IPS DF 6.9 (cell line): ENCODE measurements around the gene BLTP2.

Source experiments
- DNase-seq: peaks from one replicate; pipeline ENCODE4 v3.0.0-alpha.2; 2013; ENCODE audit warnings: low read depth, low spot score
- H3K27ac ChIP-seq: one replicate; pipeline ENCODE4 v1.5.1; 2013; ENCODE audit warnings: low read length, control low read depth
- H3K27me3 ChIP-seq: 2 replicates; pipeline ENCODE4 v1.6.1; 2013; ENCODE audit warnings: mild to moderate bottlenecking, low read length; ENCODE audit not compliant: control insufficient read depth, insufficient read depth
- H3K36me3 ChIP-seq: 2 replicates; pipeline ENCODE4 v1.6.1; 2013; ENCODE audit warnings: low read length; ENCODE audit not compliant: control insufficient read depth, insufficient read depth
- H3K4me1 ChIP-seq: 2 replicates; pipeline ENCODE4 v1.6.1; 2013; ENCODE audit warnings: low read length; ENCODE audit not compliant: control insufficient read depth, insufficient read depth
- H3K4me3 ChIP-seq: 2 replicates; pipeline ENCODE4 v1.5.1; 2013; ENCODE audit warnings: mild to moderate bottlenecking, low read length
- H3K9me3 ChIP-seq: 2 replicates; pipeline ENCODE4 v1.6.1; 2013; ENCODE audit warnings: low read length, inconsistent platforms; ENCODE audit not compliant: control insufficient read depth, insufficient read depth
- WGBS: extraction: QIAGEN DNeasy Blood & Tissue Kit; methylation state at CpG from one replicate; pipeline ENCODE4 v1.1.7; 2013; ENCODE audit warnings: mixed read lengths, missing lambda C conversion rate; ENCODE audit not compliant: insufficient read length, insufficient coverage; 5-methylcytosine and 5-hydroxymethylcytosine counted together

The BLTP2 gene

DNA sequence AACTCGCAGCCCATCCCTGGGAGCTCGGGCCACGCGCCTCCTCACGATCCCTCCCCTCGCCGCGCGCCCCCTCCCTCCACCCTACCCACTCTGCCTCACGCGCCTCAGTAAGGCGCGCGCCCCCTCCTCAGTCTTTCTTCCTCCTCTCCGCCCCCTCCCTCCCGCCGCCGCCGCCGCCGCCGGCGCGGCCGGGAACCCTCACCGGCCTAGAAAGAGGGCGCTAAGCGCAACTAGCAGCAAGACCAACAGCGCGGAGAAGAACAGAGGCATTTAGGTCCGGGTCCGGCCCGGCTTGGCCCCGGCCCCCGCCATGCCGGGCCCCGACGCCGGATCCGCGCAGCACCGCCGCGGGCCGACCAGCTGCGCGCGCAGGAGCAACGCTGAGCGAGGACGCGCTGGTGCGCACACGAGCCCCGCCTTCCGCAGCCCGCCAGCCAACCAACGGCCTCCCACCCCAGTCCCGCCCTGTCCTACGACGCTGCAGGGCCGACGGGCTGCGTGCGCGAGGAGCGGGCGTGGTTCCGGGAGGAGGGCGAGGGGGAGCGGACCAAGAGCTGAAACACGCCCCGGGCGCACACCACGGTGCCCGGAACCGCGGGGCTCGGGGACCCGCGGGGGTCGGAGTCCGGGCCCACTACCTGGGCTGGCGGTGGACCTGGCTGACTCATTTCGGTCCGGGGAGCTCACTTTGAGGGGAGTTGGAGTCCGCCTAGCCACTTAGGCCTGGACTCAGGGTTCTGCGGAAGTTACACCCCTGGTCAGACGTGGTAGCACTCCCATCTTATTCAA lies at the start of gene BLTP2:
TSS of gene BLTP2 (minus strand) at position 372 of the 789 bp plus-strand sequence. CDS start at position 270, 102 bp downstream.
- DNase-seq: peak; percentile 90
- H3K4me3 ChIP-seq: peak within 1 kb of the TSS; percentile 79
- peaks cover 1% of the 10 kb centered on the region; the same call in 1 of the 2 replicates for H3K4me1 ChIP-seq
- no CpG with 5 or more reads among the region's 89 CpGs for WGBS
- H3K9me3 ChIP-seq: no peaks in the 10 kb centered on the region
- no peaks in the 10 kb centered on the region for H3K27me3 ChIP-seq
- H3K36me3 ChIP-seq: peaks cover 16% of the 10 kb centered on the region
- H3K27ac ChIP-seq: no peak within 1 kb of the TSS

DNA sequence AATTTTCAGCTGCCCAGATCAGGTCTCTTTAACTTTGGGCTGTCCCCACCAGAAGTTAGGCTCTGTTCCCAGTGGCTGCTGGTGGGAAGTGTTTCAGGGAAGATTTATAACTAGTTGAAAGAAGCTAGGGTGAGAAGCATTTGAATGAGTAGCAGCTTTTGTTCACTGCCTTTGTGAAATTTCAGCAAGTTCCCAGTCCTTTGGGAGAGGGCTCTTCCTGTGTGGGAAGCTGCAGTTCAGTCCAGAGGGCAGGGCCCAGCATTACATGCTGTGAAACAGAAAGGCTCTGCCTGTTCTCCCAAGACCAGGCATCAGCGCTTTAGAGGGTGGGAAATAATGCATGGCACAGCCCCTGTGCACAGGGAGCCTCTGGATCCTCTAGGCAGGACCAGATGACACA lies 48.9 kb upstream of the BLTP2 start:
- Histone ChIP-seq H3K36me3 (peaks cover 46% of the 10 kb centered on the region), H3K4me3 (no peak overlapping the region), H3K4me1 (no peaks in the 10 kb centered on the region), H3K27me3 (no peaks in the 10 kb centered on the region), H3K9me3 (no peaks in the 10 kb centered on the region), H3K27ac (no peak overlapping the region)
- no CpG with 5 or more reads among the region's 1 CpG for WGBS
- DNase-seq: no peak

DNA sequence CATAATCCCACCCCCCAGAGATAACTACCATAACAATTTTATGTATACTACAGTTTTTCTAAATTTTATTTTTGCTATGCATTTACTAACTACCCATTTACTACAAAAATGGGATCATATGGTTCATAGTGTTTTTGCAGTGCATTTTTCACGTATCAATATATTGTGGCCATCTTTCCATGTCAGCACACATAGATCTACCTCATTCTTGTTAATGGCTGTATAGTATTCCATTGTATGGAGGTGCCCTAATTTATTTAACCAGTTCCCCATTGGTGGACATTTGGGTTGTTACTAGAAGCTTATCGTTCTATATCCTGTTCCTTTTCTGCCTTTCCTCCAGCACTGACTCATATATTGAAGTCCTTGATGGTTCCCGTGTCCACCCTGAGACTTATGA lies 44.1 kb upstream of the BLTP2 start:
- no peak overlapping the region for H3K4me3 ChIP-seq
- peaks cover 41% of the 10 kb centered on the region for H3K36me3 ChIP-seq
- no peaks in the 10 kb centered on the region for H3K9me3 ChIP-seq
- WGBS: no CpG with 5 or more reads among the region's 3 CpGs
- H3K27ac ChIP-seq: no peak overlapping the region
- no peak for DNase-seq
- no peaks in the 10 kb centered on the region for H3K27me3 ChIP-seq
- H3K4me1 ChIP-seq: no peaks in the 10 kb centered on the region

DNA sequence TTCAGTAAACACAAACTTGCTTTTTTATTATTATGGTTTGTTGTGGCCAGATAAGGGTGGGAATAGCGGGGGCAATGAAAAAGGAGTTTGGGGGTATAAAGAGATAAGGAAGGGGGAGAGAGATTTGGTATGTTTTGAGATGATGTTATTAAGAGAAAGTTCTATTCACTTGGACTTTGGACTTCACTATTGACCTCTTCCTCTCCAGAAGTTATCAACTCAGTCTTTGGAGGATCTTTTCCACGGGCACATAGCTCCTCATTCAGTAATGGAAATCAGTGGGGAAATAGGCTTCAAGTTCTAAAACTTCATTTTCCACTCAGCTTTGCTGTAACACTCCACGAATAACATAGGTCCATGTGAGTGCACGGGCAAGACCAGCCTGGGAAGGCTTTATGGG lies 43.5 kb upstream of the BLTP2 start:
- no peak overlapping the region for H3K27ac ChIP-seq
- whole genome bisulfite sequencing: 100% methylated on average over 1 of the region's 4 CpGs

DNA sequence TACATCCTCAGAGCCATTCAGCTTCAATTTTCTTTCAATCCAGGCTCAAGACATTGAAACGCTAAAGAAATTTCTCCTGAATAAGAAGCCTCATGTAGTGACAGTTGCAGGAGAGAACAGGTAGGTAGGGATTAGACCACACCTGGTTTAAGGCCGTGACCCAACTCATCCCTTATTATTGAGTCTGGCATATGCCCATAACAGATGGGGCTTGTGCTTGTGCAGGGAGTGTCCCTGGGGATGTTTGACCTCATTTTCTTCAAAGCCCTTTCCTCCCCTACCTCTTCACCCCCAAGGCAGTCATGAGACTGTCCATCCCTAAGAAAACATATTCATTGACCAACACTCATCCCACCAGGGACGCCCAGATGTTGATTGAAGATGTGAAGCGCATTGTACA lies 41.3 kb upstream of the BLTP2 start:
- Histone ChIP-seq H3K9me3 (no peaks in the 10 kb centered on the region), H3K27me3 (no peaks in the 10 kb centered on the region), H3K36me3 (peaks cover 60% of the 10 kb centered on the region), H3K4me1 (no peaks in the 10 kb centered on the region), H3K4me3 (no peak overlapping the region), H3K27ac (no peak overlapping the region)
- DNase-seq: no peak
- no CpG with 5 or more reads among the region's 4 CpGs for WGBS

More for the DNA sequence above, 43.5 kb upstream of the BLTP2 start:
- Histone ChIP-seq H3K27me3 (no peaks in the 10 kb centered on the region), H3K36me3 (peaks cover 38% of the 10 kb centered on the region), H3K4me3 (no peak overlapping the region), H3K9me3 (no peaks in the 10 kb centered on the region), H3K4me1 (no peaks in the 10 kb centered on the region)
- no peak for DNase-seq

DNA sequence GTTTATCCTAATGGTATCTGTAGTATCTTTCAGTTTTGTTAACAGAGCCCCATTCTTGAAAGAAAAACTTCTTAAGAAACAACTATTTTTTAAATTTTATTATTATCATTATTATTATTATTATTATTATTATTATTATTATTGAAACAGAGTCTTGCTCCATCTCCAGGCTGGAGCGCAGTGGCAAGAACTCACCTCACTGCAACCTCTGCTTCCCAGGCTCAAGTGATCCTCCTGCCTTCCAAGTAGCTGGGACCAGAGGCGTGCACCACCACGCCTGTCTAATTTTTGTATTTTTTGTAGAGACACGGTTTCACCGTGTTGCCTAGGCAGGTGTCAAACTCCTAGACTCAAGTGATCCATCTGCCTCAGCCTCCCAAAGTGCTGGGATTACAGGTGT lies 40.4 kb upstream of the BLTP2 start:
- H3K36me3 ChIP-seq: peaks cover 57% of the 10 kb centered on the region
- H3K27me3 ChIP-seq: no peaks in the 10 kb centered on the region
- H3K9me3 ChIP-seq: no peaks in the 10 kb centered on the region
- no CpG with 5 or more reads among the region's 5 CpGs for WGBS
- no peak overlapping the region for H3K4me3 ChIP-seq
- no peak for DNase-seq
- no peak overlapping the region for H3K27ac ChIP-seq
- no peaks in the 10 kb centered on the region for H3K4me1 ChIP-seq

DNA sequence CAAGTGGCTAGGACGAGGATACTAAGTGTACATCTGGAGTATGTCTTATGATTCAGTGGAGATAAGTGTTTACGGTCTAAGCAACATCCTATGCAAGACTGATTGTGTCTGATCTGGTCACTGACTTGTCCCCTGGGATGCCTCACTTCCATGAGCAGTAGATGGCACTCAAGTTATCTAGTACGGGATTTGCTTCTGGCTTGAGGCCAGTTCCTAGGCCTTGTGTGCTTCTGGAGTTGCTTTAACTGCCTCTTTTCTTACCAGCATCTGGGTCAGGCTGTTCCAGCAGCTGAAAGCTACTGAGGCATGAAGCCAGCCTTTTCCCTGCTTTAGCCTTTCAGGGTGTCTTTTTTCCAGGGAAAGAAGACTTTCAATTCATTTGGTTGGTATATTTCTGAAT lies 40.0 kb upstream of the BLTP2 start:
- H3K9me3 ChIP-seq: no peaks in the 10 kb centered on the region
- H3K27ac ChIP-seq: no peak overlapping the region
- no CpG with 5 or more reads among the region's 3 CpGs for WGBS
- H3K4me3 ChIP-seq: no peak overlapping the region
- H3K36me3 ChIP-seq: peaks cover 57% of the 10 kb centered on the region
- H3K27me3 ChIP-seq: no peaks in the 10 kb centered on the region
- no peaks in the 10 kb centered on the region for H3K4me1 ChIP-seq
- no peak for DNase-seq

DNA sequence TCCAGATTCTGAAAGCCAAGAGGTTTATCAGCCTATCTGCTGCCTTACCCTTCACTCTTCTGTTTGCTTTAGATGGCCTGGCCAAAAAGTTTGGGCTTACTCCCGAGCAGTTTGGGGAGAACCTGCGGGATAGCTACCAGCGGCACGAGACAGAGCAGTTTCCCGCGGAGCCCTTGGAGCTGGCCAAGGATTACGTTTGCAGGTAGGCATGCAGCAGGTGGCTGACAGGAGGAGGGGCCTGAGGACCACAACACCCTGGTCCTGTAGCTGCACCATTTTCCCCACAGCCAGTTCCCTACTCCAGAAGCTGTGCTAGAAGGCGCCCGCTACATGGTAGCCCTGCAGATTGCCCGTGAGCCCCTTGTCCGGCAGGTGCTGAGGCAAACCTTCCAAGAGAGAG lies 37.7 kb upstream of the BLTP2 start:
- Histone ChIP-seq H3K4me3 (no peak overlapping the region), H3K4me1 (no peaks in the 10 kb centered on the region), H3K36me3 (peaks cover 63% of the 10 kb centered on the region), H3K27ac (no peak overlapping the region), H3K27me3 (no peaks in the 10 kb centered on the region), H3K9me3 (no peaks in the 10 kb centered on the region)
- WGBS: no CpG with 5 or more reads among the region's 11 CpGs
- DNase-seq: no peak

DNA sequence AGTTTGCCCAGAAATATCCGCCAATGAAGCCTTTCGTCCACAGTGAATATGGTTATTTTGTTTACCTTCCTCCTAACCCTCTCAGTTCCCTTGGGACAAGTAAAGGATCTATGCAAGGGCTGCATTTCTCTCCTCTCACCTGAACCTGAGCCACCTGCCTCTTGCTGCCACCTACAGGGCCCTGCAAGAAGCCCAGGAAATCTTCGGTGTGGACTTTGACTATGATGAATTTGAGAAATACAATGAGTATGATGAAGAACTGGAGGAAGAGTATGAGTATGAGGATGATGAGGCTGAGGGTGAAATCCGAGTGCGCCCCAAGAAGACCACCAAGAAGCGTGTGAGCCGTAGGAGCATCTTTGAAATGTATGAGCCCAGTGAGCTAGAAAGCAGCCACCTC lies 31.0 kb upstream of the BLTP2 start:
- Histone ChIP-seq H3K27ac (no peak overlapping the region), H3K9me3 (no peaks in the 10 kb centered on the region), H3K27me3 (no peaks in the 10 kb centered on the region), H3K36me3 (peaks cover 50% of the 10 kb centered on the region), H3K4me3 (no peak overlapping the region), H3K4me1 (no peaks in the 10 kb centered on the region)
- DNase-seq: no peak
- WGBS: no CpG with 5 or more reads among the region's 7 CpGs

DNA sequence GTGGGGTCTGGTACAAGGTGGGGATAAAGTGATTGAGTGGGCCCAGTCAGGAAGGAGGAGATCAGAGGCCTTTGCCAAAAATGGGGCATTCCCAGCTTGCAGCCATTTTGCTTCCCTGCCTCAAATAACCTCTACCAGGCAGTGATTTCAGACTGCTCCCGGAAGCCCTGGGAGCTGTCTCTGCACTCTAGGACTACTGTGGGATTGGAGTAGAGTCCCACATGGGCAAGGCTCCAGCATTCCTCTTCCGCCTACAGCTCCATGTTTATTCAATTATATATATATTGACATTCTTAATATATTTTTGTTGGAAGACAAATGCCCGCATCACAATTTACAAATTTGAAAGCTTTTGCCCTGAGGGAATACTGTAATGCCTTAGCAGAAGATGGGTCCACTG lies 30.5 kb upstream of the BLTP2 start:
- WGBS: no CpG with 5 or more reads among the region's 3 CpGs
- no peak overlapping the region for H3K27ac ChIP-seq
- H3K4me3 ChIP-seq: no peak overlapping the region
- no peaks in the 10 kb centered on the region for H3K9me3 ChIP-seq
- no peaks in the 10 kb centered on the region for H3K27me3 ChIP-seq
- no peak for DNase-seq
- no peaks in the 10 kb centered on the region for H3K4me1 ChIP-seq
- H3K36me3 ChIP-seq: peaks cover 50% of the 10 kb centered on the region

DNA sequence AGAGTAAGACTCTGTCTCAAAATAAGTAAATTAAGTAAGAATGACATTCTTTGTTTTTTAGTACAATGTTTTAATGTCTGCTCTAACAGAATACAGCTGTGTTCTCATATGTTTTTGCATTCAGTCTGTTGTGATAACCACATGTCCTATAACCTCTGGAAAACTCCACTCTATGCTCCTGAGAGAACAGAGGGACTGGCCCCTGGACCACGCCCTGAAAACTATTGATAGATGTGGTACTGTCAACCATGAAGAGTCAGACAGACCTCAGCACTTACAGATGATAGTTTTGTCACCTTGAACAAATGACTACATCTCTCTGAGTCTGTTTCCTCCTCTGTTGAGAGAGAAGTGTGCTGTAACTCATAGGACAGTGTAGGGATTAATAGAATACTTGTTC lies 25.0 kb upstream of the BLTP2 start:
- H3K36me3 ChIP-seq: peaks cover 20% of the 10 kb centered on the region
- WGBS: no CpG with 5 or more reads among the region's 1 CpG
- no peak for DNase-seq

More for the DNA sequence above, 25.0 kb upstream of the BLTP2 start:
- H3K9me3 ChIP-seq: no peaks in the 10 kb centered on the region
- no peaks in the 10 kb centered on the region for H3K27me3 ChIP-seq
- H3K27ac ChIP-seq: no peak overlapping the region
- H3K4me1 ChIP-seq: no peaks in the 10 kb centered on the region
- no peak overlapping the region for H3K4me3 ChIP-seq
